GM19395 (cell line): ENCODE measurements around the gene VWA8.
"Not testable (repeated sequence)": the region's sequence is repeated elsewhere in the genome, so short reads cannot be mapped to it uniquely, and the experiment has no call there.

Experiments
- ATAC-seq: cut with Tn5 transposase; IDR thresholded peaks from one replicate; pipeline ENCODE4 v1.9.1; 2021; ENCODE audit warnings: mild to moderate bottlenecking, moderate library complexity; ENCODE audit not compliant: unreplicated experiment

VWA8 gene

GRCh38 chr13:41812237-41812636 is 148.7 kb downstream of the VWA8 start:
- ATAC-seq: no peak

- peak; percentile 56 for ATAC-seq
These were observed 149.3 kb downstream of the VWA8 start for GRCh38 chr13:41811588-41812021.

- ATAC-seq: no peak
These were observed 150.9 kb downstream of the VWA8 start for GRCh38 chr13:41809962-41810361.

- not testable (repeated sequence) for ATAC-seq
These were observed 157.5 kb downstream of the VWA8 start for GRCh38 chr13:41803445-41803735.

- no peak for ATAC-seq
These were observed 158.0 kb downstream of the VWA8 start for GRCh38 chr13:41802684-41803444.

GRCh38 chr13:41802043-41802683 is 158.7 kb downstream of the VWA8 start:
- ATAC-seq: no peak

- no peak for ATAC-seq
These were observed 169.9 kb downstream of the VWA8 start for GRCh38 chr13:41791056-41791455.

GRCh38 chr13:41788552-41788951 is 172.4 kb downstream of the VWA8 start:
- ATAC-seq: no peak

GRCh38 chr13:41785402-41786172 is 175.3 kb downstream of the VWA8 start:
- no peak for ATAC-seq

GRCh38 chr13:41782086-41782485 is 178.8 kb downstream of the VWA8 start:
- ATAC-seq: no peak

GRCh38 chr13:41780715-41781706 is 179.9 kb downstream of the VWA8 start:
- ATAC-seq: no peak

- no peak for ATAC-seq
These were observed 185.7 kb downstream of the VWA8 start for GRCh38 chr13:41775251-41775650.

GRCh38 chr13:41774605-41775218 is 186.2 kb downstream of the VWA8 start:
- no peak for ATAC-seq

GRCh38 chr13:41767801-41768200 is 193.1 kb downstream of the VWA8 start:
- ATAC-seq: no peak

GRCh38 chr13:41766439-41766838 is 194.5 kb downstream of the VWA8 start:
- ATAC-seq: no peak

GRCh38 chr13:41765813-41766212 is 195.1 kb downstream of the VWA8 start:
- ATAC-seq: no peak

GRCh38 chr13:41765020-41765419 is 195.9 kb downstream of the VWA8 start:
- ATAC-seq: no peak

- no peak for ATAC-seq
These were observed 196.4 kb downstream of the VWA8 start for GRCh38 chr13:41764558-41764957.

GRCh38 chr13:41763782-41764181 is 197.1 kb downstream of the VWA8 start:
- ATAC-seq: no peak

GRCh38 chr13:41762796-41763195 is 198.1 kb downstream of the VWA8 start:
- ATAC-seq: no peak
